ENCODE data around the gene SAE1.

Gene SAE1

DNA sequence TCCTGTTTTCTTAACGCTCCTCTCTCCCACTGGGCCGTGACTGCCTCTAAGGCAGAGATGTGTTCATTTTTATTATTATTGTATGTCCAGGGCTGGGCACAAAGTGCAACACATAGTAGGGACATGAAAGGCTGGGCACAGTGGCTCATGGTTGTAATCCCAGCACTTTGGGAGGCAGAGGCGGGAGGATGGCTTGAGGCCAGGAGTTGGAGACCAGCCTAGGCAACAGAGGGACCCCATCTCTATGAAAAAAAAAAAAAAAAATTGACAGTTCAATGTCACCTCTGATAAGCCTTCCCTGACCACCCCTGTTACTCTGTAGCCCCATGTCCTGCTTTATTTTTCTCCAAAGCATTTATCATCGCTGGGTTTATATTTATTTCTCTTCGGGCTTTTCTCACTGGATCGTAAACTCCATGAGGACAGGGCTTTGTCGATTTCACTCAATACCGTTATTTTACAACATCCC is 481 bp upstream of the SAE1 start:
- DNase-seq (ENCODE audit: low spot score): no peak

DNA sequence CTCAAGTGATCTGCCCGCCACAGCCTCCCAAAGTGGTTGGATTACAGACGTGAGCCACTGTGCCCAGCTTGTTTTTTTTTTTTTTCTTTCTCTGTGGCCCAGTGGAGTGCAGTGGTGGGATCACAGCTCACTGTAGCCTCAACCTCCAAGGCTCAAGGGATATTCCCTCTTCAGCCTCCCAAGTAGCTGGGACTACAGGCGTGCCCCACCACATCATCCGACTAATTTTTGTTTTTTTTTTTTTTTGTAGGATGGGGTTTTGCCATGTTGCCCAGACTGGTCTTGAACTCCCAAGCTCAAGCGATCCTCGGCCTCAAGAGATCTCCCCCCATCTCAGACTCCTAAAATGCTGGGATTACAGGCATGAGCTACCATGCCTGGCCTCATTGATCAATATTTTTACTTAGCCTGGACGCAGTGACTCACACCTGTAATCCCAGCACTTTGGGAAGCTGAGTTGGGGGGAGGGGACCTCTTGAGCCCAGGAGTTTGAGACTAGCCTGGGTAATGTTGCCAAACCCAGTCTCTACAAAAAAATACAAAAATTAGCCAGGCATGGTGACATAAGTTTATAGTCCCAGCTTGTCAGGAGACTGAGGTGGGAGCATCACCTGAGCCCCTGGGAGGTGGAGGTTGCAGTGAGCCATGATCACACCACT is 1.7 kb downstream of the SAE1 start:
- DNase-seq (ENCODE audit: low spot score): no peak

DNA sequence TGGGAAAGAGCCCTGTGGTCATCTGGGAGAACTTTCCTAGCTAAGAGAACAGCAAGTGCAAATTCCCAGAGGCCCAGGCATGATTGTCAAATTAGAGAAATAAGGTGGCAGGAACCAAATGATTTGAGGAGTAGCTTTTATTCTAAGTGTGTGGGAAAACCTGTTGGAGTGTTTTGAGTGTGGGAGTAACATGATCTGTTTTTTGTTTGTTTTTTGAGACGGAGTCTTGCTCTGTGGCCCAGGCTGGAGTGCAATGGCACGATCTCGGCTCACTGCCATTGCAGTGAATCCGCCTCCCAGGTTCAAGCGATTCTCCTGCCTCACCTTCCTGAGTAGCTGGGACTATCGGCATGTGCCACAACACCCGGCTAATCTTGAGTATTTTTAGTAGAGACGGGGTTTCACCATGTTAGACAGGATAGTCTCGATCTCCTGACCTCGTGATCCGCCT is 2.4 kb downstream of the SAE1 start:
- DNase-seq (ENCODE audit: low spot score): no peak

DNA sequence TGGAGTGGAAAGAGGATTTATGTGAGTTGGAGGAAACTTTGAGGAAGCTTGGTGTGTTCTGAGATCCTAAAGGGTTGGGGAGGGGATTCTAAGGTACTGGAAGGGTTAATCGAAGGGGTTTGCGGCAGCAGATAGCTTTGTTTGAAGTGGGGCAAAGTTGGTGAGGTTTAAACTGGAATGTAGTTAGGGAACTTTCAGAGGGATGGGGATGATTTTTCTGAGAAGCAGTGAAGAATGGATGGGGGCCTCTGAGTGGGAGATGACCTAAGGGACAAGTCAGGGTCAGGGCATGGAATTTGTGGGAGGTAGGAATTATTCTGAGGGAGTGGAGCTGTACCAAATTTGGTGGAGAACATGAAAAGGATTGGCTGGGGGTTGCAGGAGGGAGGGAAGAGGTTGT is 3.9 kb downstream of the SAE1 start:
- DNase-seq (ENCODE audit: low spot score): no peak

DNA sequence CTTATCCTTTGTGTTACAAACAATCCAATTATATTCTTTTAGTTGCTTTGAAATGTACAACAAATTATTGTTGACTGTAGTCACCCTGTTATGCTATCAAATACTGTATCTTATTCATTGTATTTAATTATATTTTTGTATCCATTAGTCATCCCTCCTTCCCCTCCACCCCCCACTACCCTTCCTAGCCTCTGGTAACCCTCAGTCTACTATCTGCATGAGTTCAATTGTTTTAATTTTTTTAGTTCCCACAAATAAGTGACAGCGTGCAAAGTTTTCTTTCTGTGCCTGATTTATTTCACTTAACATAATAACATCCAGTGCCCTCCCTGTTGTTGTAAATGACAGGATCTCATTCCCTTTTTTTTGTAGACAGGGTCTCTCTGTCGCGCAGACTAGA is 4.5 kb downstream of the SAE1 start:
- no peak for DNase-seq (ENCODE audit: low spot score)

DNA sequence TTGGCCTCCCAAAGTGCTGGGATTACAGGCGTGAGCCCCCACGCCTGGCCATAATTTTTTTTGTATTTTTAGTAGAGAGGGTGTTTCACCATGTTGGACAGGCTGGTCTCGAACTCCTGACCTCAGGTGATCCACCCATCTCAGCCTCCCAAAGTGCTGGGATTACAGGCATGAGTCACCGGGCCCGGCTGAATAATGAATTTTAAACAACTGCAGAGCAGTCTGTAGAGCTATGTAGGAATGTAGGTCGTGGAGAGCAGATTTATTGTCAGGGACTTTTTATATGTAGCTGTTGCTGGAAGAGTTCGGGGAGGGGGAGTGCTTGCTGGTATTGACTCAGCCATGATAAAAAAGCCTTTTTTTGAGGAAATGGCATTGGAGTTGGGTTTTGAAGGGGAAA is 10.6 kb downstream of the SAE1 start:
- DNase-seq (ENCODE audit: low spot score): peak; percentile 35

DNA sequence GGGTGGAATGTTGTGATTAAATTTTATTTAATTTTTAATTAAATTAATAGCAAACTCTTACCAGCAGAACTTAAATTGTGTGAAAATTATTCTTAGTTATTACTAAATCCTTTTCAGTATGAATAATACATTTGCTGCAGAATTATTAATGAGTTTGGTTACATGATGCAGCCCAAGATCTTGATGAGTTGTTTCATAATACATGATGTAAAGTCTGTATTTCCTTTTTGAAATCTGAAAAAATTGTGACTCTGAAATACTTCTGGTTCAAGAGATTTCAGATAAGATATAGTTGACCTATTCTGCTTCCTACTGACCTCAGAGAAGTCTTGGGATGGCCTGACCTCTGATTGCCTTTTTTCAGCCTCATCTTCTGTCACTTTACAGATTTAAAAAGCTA is 11.1 kb downstream of the SAE1 start:
- DNase-seq (ENCODE audit: low spot score): no peak

DNA sequence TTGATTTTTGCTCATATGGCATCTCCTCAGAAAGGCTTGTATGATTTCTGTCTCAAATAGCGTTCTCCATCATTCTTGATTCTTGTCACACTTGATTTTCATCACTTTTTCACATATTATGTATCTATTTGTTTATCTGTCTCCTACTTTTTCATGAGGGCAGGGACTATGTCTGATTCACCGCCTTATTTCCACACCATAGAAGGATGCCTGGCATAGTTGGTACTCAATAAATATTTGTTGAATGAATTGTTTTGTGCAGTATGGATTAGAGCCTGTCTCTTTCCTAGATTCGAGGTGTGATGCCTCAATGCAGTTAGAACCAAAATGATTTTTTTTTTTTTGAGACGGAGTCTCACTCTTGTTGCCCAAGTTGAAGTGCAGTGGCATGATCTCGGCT is 12.1 kb downstream of the SAE1 start:
- DNase-seq (ENCODE audit: low spot score): no peak

DNA sequence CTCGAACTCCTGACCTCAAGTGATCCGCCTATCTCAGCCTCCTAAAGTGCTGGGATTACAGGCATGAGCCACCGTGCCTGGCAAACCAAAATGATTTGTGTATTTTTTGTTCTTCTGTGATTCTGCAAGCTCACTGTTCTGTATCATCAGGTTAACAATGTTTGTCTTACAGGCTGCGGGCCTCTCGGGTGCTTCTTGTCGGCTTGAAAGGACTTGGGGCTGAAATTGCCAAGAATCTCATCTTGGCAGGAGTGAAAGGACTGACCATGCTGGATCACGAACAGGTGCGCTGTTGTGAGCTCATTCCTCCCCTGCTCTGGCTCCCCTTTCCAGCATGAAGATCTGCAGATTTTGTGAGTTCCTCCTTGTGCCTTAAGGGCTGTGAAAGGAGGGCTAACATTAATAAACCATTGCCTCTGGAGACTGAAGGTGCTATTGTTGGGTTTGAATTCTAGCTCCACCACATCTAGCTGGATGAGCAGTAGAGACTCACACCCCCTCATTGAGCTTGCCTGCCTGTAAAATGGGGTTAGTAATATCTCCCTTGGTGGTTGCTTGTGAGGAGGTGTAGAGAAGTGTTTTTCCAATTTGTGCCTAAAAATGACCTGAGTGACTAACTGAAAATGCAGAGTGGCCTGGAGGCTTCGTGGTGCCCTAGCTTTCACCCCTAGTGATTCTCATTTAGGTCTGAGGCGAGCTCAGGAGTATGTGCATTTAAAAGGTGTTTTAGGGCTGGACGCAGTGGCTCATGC is 12.9 kb downstream of the SAE1 start:
- no peak for DNase-seq (ENCODE audit: low spot score)

DNA sequence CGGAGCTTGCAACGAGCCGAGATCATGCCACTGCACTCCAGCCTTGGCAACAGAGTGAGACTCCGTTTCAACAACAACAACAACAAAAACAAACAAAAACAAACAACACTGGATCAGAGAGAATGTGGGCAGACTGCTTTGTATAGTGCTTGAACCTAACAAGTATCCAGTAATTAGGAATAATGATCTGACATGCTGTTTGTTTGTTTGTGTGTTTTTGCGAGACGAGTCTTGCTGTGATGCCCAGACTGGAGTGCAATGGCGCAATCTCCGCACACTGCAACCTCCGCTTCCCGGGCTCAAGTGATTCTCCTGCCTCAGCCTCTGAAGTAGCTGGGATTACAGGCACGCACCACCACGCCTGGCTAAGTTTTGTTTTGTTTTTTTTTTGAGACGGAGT is 14.0 kb downstream of the SAE1 start:
- no peak for DNase-seq (ENCODE audit: low spot score)

DNA sequence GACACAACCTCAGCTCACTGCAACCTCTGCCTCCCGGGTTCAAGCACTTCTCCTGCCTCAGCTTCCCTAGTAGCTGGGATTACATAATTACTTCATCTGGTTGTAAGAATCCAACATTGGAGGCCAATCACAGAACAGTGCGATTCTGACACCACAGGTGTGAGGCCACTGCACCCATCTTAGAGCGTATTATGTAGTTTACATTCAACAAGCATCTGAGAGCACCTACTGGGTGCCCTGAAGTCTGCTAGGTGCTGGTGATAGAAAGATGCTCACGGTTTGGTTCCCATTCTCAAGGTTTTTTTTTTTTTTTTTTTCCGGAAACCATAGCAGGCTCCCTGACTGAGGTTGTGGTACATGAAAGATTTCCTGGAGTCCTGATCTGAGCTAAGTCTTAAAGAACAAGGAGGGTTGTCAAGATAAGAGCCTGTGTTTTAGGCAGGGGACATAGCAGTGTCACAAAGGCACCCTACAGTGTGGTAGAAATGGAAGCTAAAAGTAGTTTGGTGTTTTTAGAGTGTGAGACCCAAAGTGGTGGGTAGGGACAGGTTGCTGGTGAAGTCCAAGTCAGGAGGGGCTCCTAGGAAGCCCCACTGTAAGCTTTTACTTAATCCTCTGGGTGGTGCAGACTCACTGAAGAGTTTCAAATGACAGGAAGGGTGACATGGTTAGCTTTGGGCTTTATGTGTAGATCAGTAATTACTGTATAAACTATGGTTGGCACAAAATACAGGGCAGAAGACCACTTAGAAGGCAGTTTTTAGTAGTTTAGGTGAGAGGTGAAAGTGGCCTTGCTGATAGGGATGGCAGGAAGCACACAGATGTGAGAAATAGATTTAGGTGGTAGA is 15.2 kb downstream of the SAE1 start:
- no peak for DNase-seq (ENCODE audit: low spot score)

DNA sequence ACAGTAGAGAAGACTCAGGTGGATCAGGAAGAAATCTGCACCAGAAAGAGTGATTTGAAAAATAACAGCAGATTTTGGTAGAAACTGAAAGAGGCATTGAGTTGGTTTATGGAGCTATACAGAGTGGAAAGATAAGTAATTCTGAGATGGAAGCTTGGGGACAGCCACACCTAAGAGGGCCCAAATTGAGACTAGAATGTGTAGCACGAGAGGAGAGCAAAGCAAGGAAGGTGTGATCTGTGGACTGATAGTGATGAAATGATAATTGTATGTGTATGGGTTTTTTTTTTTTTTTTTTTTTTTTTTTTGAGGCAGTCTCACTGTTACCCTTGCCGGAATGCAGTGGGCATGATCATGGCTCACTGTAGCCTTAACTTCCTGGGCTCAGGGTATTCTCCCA is 16.3 kb downstream of the SAE1 start:
- no peak for DNase-seq (ENCODE audit: low spot score)

DNA sequence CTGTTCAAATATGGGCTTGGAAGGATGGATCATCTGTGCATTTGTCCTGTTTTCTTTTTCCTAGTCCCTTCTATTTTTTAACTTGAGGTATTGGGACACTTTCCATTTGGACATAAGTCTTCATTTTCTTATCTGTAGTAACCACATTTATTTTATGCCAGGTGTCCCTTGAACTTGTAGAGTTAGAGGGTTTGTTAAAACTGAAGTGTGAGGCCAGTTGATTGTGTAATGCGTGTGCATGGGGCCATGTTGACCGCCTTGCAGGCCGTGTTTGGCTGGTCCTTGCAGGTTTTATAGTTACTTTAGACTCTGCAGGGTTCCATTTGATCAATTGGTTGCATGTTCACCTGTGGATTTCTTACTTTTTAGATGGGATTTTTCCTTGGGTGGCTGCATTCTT is 21.0 kb downstream of the SAE1 start:
- no peak for DNase-seq (ENCODE audit: low spot score)

DNA sequence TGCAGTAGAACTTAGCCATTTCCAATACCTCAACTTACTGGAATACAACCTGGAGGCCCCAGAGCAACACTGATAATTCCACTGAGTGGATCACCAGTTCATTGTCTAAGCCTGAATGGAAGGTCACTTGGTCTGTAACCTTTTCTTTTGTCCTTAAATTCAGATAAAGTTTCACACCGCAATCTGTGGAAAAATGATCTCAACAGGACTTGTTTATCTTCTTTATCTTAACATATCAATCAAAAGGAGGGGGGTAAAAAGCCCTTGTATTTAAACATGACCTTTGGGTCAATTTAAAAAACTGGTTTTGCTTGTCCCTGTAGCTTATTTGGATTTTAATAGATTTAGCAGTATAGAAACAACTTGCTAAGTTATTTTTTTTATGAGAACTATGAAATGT is 21.6 kb downstream of the SAE1 start:
- DNase-seq (ENCODE audit: low spot score): no peak

DNA sequence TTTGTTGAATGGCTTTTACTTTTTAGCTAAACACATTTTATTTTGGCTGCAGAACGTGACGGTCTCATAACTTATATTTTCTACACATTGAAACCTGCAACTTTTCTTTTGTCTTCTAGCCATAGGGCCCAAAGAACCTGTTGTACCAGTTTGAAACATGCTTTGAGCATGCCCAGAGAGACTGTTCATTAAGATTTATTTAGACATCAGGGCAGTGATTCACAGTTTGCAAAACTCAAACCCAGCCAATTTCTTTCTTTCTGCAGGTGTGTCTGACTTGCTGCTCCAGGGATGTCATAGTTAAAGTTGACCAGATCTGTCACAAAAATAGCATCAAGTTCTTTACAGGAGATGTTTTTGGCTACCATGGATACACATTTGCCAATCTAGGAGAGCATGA is 22.0 kb downstream of the SAE1 start:
- peak; percentile 23 for DNase-seq (ENCODE audit: low spot score)

DNA sequence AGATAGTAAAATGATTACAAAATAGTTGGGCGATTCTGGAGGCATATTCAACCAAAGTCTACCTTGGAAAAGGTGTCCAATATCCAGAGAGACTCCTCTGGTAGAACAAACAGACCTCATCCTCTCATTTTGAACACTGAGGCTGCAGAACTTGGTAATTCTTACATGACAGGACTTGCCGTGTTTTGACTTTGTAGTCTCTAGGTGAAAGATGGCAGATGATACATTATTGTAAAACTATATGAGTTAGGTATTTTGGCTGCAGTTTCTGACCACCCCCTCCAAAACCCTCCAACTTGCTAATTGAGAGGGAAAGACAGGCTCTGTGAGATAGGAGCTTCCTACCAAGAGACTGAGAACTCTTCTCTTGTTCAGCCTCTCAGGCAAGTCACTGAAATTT is 22.6 kb downstream of the SAE1 start:
- no peak for DNase-seq (ENCODE audit: low spot score)

DNA sequence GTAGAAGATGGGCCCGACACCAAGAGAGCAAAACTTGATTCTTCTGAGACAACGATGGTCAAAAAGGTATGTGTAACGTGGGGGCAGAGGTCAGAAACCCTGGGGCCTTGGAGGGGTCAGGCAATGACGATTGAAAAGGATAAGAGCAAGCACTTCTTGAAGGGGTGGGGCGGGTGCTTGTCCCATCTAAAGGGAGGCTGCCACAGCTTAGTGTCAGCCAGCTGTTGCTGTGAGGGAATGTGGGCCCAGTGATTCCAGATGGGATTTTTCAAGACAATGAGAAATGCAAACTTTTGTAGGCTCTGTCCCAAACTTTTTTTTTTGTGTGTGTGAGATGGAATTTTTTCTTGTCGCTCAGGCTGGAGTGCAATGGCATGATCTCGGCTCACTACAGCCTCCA is 24.5 kb downstream of the SAE1 start:
- no peak for DNase-seq (ENCODE audit: low spot score)

DNA sequence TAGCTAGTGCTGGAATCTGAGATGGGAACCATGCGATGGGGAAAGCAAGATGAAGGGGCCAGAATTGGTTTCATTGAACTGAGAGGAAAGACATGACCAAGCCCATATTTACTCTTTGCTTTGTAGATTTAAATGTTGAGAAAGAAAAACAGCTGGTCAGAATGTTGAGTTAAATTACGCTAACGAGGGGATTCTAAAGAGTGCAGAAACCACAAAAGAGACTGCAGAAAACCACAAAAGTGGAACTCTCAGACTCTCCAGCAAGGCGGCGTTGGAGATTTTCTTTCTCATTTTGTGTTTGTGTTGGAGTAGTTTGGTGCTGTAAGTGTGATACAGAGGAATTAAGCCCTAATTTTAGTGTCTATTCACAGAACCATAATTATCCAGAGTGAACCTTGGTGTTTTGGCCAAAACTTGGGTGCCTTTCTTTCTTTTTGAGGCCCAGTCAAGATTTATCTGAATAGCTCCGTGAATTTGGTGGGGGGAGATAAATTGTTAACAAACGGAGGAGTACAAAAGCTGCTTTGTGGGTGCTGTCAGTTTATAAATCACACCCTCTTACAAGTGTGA is 26.3 kb downstream of the SAE1 start:
- DNase-seq (ENCODE audit: low spot score): no peak

DNA sequence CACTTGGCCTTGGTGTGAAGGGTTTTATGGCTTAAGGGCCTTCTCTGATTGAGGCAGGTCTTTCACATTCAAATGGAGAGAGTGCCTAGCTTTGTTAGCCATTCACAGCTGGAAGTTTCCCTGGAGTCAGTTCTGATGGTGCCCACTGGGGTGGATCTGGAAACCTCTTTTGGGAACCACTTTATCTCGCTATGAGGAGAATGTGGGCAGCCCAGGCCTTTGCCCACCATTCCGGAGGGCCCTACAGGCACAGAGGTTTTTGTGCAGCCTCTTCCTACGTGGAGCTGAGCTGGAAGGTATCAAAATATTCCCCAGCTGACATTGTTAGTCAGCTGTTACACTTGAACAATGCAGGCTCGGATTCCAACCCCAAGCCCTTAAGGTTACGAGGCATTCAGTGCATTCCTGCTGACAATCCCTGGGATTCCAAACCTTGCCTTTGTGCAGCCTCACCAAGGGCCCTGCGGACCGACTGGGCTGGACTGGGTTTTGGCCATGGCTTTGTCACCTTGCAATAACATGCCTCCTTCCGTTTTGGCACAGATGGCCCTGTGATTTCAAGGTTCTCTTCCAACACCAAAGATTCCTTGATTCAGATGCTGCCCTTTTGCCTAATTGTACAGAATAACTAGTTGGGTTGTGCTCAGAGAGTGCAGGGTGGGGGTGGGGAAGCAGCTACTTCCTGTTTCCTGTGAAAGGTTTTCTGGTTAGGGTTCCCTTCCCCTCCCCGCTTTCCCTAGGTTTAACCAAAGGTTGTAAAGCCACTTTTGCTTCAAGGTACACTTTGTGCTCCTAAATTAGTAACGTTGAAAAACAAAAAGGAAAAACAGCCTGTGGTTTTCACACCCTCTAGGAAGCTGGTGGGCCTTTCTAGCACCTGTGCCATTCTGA is 27.0 kb downstream of the SAE1 start:
- peak; percentile 58 for DNase-seq (ENCODE audit: low spot score)

DNA sequence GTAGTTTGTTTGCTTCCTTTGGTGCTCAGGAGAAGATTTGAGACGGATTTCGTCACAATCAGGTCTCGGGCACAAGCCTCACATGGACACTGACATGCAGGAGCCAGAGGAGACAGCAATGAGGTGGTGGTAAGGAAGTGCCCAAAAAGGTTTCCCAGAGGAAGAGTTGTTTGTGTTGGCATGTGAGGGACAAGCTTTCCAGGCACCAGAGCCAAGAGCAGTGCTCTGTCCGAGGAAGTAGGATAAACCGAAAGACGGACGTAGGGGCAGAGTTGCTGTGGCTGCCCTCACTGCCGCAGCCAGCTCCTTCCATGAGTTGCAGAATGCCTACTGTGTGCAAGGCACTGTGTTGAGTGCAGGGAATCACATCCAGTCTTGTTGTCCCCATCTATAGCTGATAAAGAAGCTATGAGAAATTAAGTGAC is 27.7 kb downstream of the SAE1 start:
- DNase-seq (ENCODE audit: low spot score): no peak

DNA sequence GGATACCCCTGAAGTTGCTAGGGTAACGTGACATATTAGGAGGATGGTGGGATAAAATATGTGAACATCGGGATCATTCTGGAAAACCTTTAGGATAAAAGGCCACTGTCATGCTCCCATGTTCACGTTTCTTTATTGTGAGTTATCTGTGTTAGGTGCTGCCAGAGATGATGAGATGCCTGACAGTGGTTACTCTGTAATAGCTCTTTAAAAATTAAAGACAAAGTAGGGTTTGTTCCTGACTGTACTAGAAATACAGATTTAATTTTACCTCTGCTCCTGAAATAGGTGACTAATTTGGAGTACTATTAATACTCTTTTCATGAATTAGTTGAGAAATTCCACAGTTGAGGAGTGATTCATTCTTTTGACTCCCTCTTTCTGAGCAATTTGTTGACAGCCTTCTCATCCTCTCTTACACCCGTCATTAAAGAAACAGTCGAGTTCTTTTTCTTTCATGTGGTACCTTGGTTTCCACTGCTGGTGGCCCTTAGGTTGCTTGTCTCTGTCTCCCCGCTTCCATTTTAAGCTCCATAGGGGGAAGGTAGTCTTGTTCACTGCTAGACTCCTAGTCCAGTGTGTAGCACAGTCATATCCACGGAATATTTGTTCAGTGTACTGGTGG is 28.4 kb downstream of the SAE1 start:
- DNase-seq (ENCODE audit: low spot score): peak; percentile 72

Measured in kidney tubule cell (primary cell).